Measurements from ENCODE around the gene CHST7. TPM values are rescaled to one million over a fixed set of nuclear protein-coding genes. Genes with fewer than 3 reads are reported as not detected.

The CHST7 gene
- total and polyA plus RNA-seq, 2 of the 4 experiments (the other 2 are of a cell fraction) = 2.9 to 4.8 TPM

- H3K4me2 ChIP-seq (ENCODE audit: low read depth, low read length) = no peak overlapping the region
- peaks cover 7 to 37% of the 10 kb centered on the region in 2 experiments; a peak in 2 of 4 replicates for H3K79me1 ChIP-seq (ENCODE audit: low read depth in 1 of 2, low read length in 2 of 2)
- no TSS peak for BruUV-seq (replicated peaks)
- no peak overlapping the region for H4K8ac ChIP-seq (ENCODE audit: low read depth in 2 of 2, low read length in 2 of 2)
- H3K9ac ChIP-seq (ENCODE audit: low read depth, low read length) = no peak overlapping the region
- CTCF ChIA-PET = no interaction called here
- no peak overlapping the region for H4K91ac ChIP-seq (ENCODE audit: insufficient read depth, low read depth, low read length)
- no peak overlapping the region for H2AK5ac ChIP-seq (ENCODE audit: low read depth, low read length)
- H3K9me3 ChIP-seq (ENCODE audit: control insufficient read depth, insufficient read depth, low read length) = no peaks in the 10 kb centered on the region
- H3K9me1 ChIP-seq (ENCODE audit: insufficient read depth, low read length) = 0 out of 2 replicates have a peak, but pooled peaks cover 3% of the 10 kb centered on the region
- WGBS, 2 experiments (ENCODE audit: extremely low coverage in 2 of 2, insufficient read length in 1 of 2) = no CpG with 5 or more reads among the region's 7 CpGs
- intact Hi-C loops (cut with micrococcal nuclease) = loop anchor here (5.0 kb wide), 1 partner anchor 220 kb away; no protein-coding TSS in a partner anchor
- no peak overlapping the region for H4K5ac ChIP-seq (ENCODE audit: low read depth, low read length)
- no peak overlapping the region for H3K14ac ChIP-seq (replicated peaks; ENCODE audit: low read depth, low read length)
- TF ChIP-seq NFE2L2 (IDR thresholded peaks at IDR 0.05; ENCODE audit: low read depth, low read length) (peak; percentile 56), CTCF (conservative IDR thresholded peaks at IDR 0.05; ENCODE audit: low read depth, low read length) (no peak)
- no peak overlapping the region for H2BK120ac ChIP-seq (ENCODE audit: low read depth, low read length)
- peaks cover 2% of the 10 kb centered on the region; the same call in 1 of the 2 replicates for H3K4me1 ChIP-seq (ENCODE audit: control insufficient read depth, insufficient read depth, low read length)
- H3K18ac ChIP-seq (ENCODE audit: low read depth, low read length) = no peak overlapping the region
- H2BK20ac ChIP-seq (ENCODE audit: low read depth, low read length) = no peak overlapping the region
- peak; percentile 75 for DNase-seq
- H4K20me1 ChIP-seq (ENCODE audit: insufficient read depth, low read length) = no peaks in the 10 kb centered on the region
- no peak overlapping the region for H3K23ac ChIP-seq (ENCODE audit: low read depth, low read length)
- H3K4me3 ChIP-seq (ENCODE audit: insufficient read depth, low read depth, low read length) = no peak overlapping the region
- ATAC-seq (ENCODE audit: low read depth) = no peak; the same call in 1 of the 2 replicates
- no peak overlapping the region for H2AFZ ChIP-seq (replicated peaks; ENCODE audit: low read length, poor library complexity)
- dilution Hi-C loops (cut with HindIII; ENCODE audit: low sequenced_read_pairs, unreplicated experiment) = no loop called here
- H3K56ac ChIP-seq (ENCODE audit: extremely low read depth, insufficient read depth, low read length) = no peak overlapping the region
- no peak overlapping the region for H2BK15ac ChIP-seq (ENCODE audit: low read depth, low read length)
- no peak overlapping the region for H3K27ac ChIP-seq (ENCODE audit: insufficient read depth, low read length)
- no peak overlapping the region for H2AK9ac ChIP-seq (replicated peaks; ENCODE audit: low read depth, low read length, poor library complexity)
- POLR2A ChIA-PET (ENCODE audit: unreplicated experiment) = interaction anchor here (0.6 kb wide), 1 partner anchor 48 kb away, joined by 6 read pairs; no protein-coding TSS in a partner anchor
- in situ Hi-C loops (cut with MboI; ENCODE audit: low sequenced_read_pairs) = no loop called here
- H3K36me3 ChIP-seq (ENCODE audit: control insufficient read depth, insufficient read depth, low read length) = no peaks in the 10 kb centered on the region
- no peak overlapping the region for H3K4ac ChIP-seq (ENCODE audit: low read depth, low read length)
- H3K27me3 ChIP-seq (ENCODE audit: control insufficient read depth, insufficient read depth, low read length) = no peaks in the 10 kb centered on the region
- H2BK5ac ChIP-seq (ENCODE audit: low read depth, low read length, poor library complexity, severe bottlenecking) = peak overlapping the region; percentile 2
Measured at GRCh38 chrX:46577221-46578005, 3.8 kb downstream of the CHST7 start.
